Endothelial cell (in vitro differentiated cells): ENCODE measurements around the gene CCDC102A. TPM values are rescaled to one million over a fixed set of nuclear protein-coding genes. Genes with fewer than 3 reads are reported as not detected.

Source experiments
- DNase-seq: peaks from one replicate; pipeline ENCODE4 v3.0.0; 2021; ENCODE audit warnings: low spot score
- H3K27ac Mint-ChIP-seq: one replicate; pipeline ENCODE4 v1.8.0; 2021; ENCODE audit warnings: mixed read lengths, inconsistent platforms; ENCODE audit not compliant: unreplicated experiment
- H3K27me3 Mint-ChIP-seq: one replicate; pipeline ENCODE4 v1.8.0; 2021; ENCODE audit warnings: mild to moderate bottlenecking, moderate library complexity, mixed read lengths, inconsistent platforms; ENCODE audit not compliant: unreplicated experiment
- H3K36me3 Mint-ChIP-seq: one replicate; pipeline ENCODE4 v1.8.0; 2021; ENCODE audit warnings: mild to moderate bottlenecking, low read depth, mixed read lengths, inconsistent platforms; ENCODE audit not compliant: unreplicated experiment
- H3K4me1 Mint-ChIP-seq: one replicate; pipeline ENCODE4 v1.8.0; 2021; ENCODE audit warnings: mild to moderate bottlenecking, mixed read lengths, inconsistent platforms; ENCODE audit not compliant: unreplicated experiment
- H3K4me3 Mint-ChIP-seq: one replicate; pipeline ENCODE4 v1.8.0; 2021; ENCODE audit warnings: mild to moderate bottlenecking, mixed read lengths, inconsistent platforms; ENCODE audit not compliant: unreplicated experiment
- H3K9me3 Mint-ChIP-seq: one replicate; pipeline ENCODE4 v1.8.0; 2021; ENCODE audit warnings: mixed read lengths, inconsistent platforms; ENCODE audit not compliant: unreplicated experiment
- CTCF ChIP-seq: fragments of 200-600 bp; sonication (generic); IDR thresholded peaks from one replicate; pipeline ENCODE4 v1.5.0; 2021; ENCODE audit warnings: antibody characterized with exemption; ENCODE audit not compliant: unreplicated experiment
- total RNA-seq: library from RNA; stranded (reverse); fragmentation: NEBNext Ultra II Directional; extraction: Animal tissue kit (Norgen Biotek cat#: 25700); gene quantifications from one replicate; pipeline ENCODE4 v1.2.1, GENCODE V29; 2021; ENCODE audit not compliant: unreplicated experiment

CCDC102A gene
- total RNA-seq, 1 donor from 2014 or later, result 14.6 TPM

GRCh38 chr16:57526498-57526897, 9.9 kb downstream of the CCDC102A start:
- peaks cover 36% of the 10 kb centered on the region for H3K27me3 Mint-ChIP-seq
- H3K9me3 Mint-ChIP-seq, result no peaks in the 10 kb centered on the region
- no peak overlapping the region for H3K4me3 Mint-ChIP-seq
- no peak overlapping the region for H3K27ac Mint-ChIP-seq
- TF ChIP-seq CTCF, result no peak
- peaks cover 10% of the 10 kb centered on the region for H3K36me3 Mint-ChIP-seq
- H3K4me1 Mint-ChIP-seq, result peaks cover 29% of the 10 kb centered on the region
- no peak for DNase-seq

GRCh38 chr16:57525761-57526160, 10.6 kb downstream of the CCDC102A start:
- Mint-ChIP-seq H3K9me3 (no peaks in the 10 kb centered on the region), H3K27me3 (peaks cover 30% of the 10 kb centered on the region), H3K4me1 (peaks cover 21% of the 10 kb centered on the region), H3K36me3 (peaks cover 6% of the 10 kb centered on the region), H3K27ac (no peak overlapping the region), H3K4me3 (no peak overlapping the region)
- DNase-seq, result no peak
- no peak for TF ChIP-seq CTCF

GRCh38 chr16:57522960-57523359, 13.4 kb downstream of the CCDC102A start:
- Mint-ChIP-seq H3K36me3 (peaks cover 18% of the 10 kb centered on the region), H3K27ac (no peak overlapping the region), H3K27me3 (peaks cover 25% of the 10 kb centered on the region), H3K9me3 (no peaks in the 10 kb centered on the region), H3K4me1 (peaks cover 16% of the 10 kb centered on the region), H3K4me3 (no peak overlapping the region)
- DNase-seq, result no peak
- TF ChIP-seq CTCF, result no peak

GRCh38 chr16:57519796-57520360, 16.5 kb downstream of the CCDC102A start:
- H3K9me3 Mint-ChIP-seq, result no peaks in the 10 kb centered on the region
- peak overlapping the region; percentile 38 for H3K27ac Mint-ChIP-seq
- peaks cover 20% of the 10 kb centered on the region for H3K36me3 Mint-ChIP-seq
- peak overlapping the region; percentile 85 for H3K4me3 Mint-ChIP-seq
- peaks cover 14% of the 10 kb centered on the region for H3K27me3 Mint-ChIP-seq
- peaks cover 29% of the 10 kb centered on the region for H3K4me1 Mint-ChIP-seq
- DNase-seq, result peak; percentile 90
- TF ChIP-seq CTCF, result peak; percentile 92

GRCh38 chr16:57518922-57519321, 17.4 kb downstream of the CCDC102A start:
- Mint-ChIP-seq H3K4me1 (peaks cover 36% of the 10 kb centered on the region), H3K27ac (peak overlapping the region; percentile 15), H3K27me3 (peaks cover 13% of the 10 kb centered on the region), H3K9me3 (no peaks in the 10 kb centered on the region), H3K4me3 (peak overlapping the region; percentile 17), H3K36me3 (peaks cover 24% of the 10 kb centered on the region)
- no peak for TF ChIP-seq CTCF
- DNase-seq, result no peak
